ENCODE data around the gene MT1HL1.

- TF ChIP-seq CTCF (IDR thresholded peaks at IDR 0.05), result no peak
- no peak for TF ChIP-seq POLR2A (IDR thresholded peaks at IDR 0.05)
Measured at GRCh38 chr1:236983818-236984217, 20.4 kb downstream of the MT1HL1 start.

Measured in lower leg skin (tissue), 3 donors.